ENCODE measurements around the gene JPH4.
"Not testable (repeated sequence)": the region's sequence is repeated elsewhere in the genome, so short reads cannot be mapped to it uniquely, and the experiment has no call there.

GRCh38 chr14:23594191-23594590 is 15.6 kb upstream of the JPH4 start:
- TF ChIP-seq GATA2 (IDR thresholded peaks at IDR 0.05; ENCODE audit: insufficient read depth, insufficient read length, low read depth, low read length); POLR2AphosphoS5 (IDR thresholded peaks at IDR 0.05; ENCODE audit: insufficient read depth, low read depth, low read length): not testable (repeated sequence)
